Measurements from ENCODE around the gene NFYB. TPM values are rescaled to one million over a fixed set of nuclear protein-coding genes. Genes with fewer than 3 reads are reported as not detected.

NFYB gene
- total and polyA plus RNA-seq, 9 of the 15 experiments (the other 6 are each of a cell fraction or from before 2014, with no cell fraction given), result 14.5 to 51.5 (median 32.3) TPM

DNA sequence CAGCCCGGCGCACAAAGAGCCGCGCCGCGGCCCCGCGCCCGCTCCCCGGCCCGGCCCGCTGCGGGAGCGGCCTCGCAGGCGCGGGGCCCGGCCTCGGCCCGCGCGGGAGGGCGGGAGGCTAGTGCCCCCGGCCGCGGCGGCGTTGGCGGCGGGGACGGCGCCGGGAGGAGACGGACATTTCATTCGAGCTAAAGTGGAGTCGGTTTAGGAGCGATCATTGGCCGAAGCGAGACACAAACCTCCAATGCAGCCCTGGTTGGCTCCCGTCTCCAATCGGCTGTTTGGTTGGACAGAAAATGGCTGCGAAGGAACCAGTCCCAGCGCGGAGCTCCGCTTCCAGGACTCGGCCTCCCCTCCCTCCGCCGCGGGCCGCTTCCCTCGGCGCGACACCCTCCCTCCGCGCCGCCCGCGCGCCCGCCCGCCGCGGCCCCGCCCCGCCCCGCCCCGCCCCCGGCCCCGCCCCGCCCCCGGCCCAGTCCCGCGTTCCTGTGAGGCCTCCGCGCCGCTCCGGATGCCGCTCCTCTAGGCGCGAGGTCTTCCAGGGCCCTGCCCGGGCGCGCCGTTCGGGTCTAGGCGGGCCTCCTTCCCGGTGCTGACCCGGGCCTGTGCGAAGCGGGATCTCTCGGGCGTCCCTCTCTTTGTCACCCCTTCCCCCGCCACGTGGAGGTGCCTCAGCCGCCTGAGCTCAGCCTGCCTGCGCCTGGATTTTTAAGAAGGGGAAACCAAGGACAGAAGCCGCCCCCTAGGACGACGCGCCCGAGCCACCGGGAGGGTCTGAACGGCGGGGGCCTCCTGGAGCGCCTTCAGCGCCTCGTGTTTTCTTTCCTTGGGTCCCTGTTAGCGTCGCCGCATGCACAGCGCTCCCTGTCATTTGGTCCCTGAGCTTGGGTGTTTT, at the start of gene NFYB (continued):
- TF ChIP-seq TAF9B (IDR thresholded peaks at IDR 0.05; ENCODE audit: partially characterized antibody) (no peak), FOXK2 (conservative IDR thresholded peaks at IDR 0.05 in 1 of 2, IDR thresholded peaks at IDR 0.05 in 1 of 2; ENCODE audit: low read depth in 2 of 2) (no peak), ZNF324 (CRISPR knock-in tag; IDR thresholded peaks at IDR 0.05) (no peak), KAT7 (CRISPR knock-in tag; IDR thresholded peaks at IDR 0.05; ENCODE audit: borderline replicate concordance) (0 out of 2 replicates have a peak, but pooled peaks have one; percentile 50), BCL6 (CRISPR knock-in tag; IDR thresholded peaks at IDR 0.05) (no peak), HDGF (IDR thresholded peaks at IDR 0.05) (no peak), MIER1 (IDR thresholded peaks at IDR 0.05; ENCODE audit: low read depth) (no peak), ZNF77 (CRISPR knock-in tag; IDR thresholded peaks at IDR 0.05) (no peak), HDAC2 (IDR thresholded peaks at IDR 0.05) (no peak), ZNF589 (CRISPR knock-in tag; IDR thresholded peaks at IDR 0.05; ENCODE audit: low read depth) (peak; percentile 89), NCOA1 (IDR thresholded peaks at IDR 0.05; ENCODE audit: low read depth) (no peak), RUNX1 (IDR thresholded peaks at IDR 0.05; ENCODE audit: low read depth) (no peak), PRMT5 (CRISPR knock-in tag; IDR thresholded peaks at IDR 0.05) (no peak), GTF2A2 (tag; IDR thresholded peaks at IDR 0.05) (no peak), MAFK (IDR thresholded peaks at IDR 0.05; ENCODE audit: low read length) (no peak), ZNF584 (CRISPR knock-in tag; IDR thresholded peaks at IDR 0.05; ENCODE audit: low read depth) (peak; percentile 55; the same call in 1 of the 2 replicates), PTRF (tag; IDR thresholded peaks at IDR 0.05) (no peak), PYGO2 (tag; IDR thresholded peaks at IDR 0.05) (no peak)
- TF ChIP-seq, protein P1, sequence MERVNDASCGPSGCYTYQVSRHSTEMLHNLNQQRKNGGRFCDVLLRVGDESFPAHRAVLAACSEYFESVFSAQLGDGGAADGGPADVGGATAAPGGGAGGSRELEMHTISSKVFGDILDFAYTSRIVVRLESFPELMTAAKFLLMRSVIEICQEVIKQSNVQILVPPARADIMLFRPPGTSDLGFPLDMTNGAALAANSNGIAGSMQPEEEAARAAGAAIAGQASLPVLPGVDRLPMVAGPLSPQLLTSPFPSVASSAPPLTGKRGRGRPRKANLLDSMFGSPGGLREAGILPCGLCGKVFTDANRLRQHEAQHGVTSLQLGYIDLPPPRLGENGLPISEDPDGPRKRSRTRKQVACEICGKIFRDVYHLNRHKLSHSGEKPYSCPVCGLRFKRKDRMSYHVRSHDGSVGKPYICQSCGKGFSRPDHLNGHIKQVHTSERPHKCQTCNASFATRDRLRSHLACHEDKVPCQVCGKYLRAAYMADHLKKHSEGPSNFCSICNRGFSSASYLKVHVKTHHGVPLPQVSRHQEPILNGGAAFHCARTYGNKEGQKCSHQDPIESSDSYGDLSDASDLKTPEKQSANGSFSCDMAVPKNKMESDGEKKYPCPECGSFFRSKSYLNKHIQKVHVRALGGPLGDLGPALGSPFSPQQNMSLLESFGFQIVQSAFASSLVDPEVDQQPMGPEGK (CRISPR knock-in tag; IDR thresholded peaks at IDR 0.05; ENCODE audit: borderline replicate concordance), result no peak
- TF ChIP-seq, protein P2, sequence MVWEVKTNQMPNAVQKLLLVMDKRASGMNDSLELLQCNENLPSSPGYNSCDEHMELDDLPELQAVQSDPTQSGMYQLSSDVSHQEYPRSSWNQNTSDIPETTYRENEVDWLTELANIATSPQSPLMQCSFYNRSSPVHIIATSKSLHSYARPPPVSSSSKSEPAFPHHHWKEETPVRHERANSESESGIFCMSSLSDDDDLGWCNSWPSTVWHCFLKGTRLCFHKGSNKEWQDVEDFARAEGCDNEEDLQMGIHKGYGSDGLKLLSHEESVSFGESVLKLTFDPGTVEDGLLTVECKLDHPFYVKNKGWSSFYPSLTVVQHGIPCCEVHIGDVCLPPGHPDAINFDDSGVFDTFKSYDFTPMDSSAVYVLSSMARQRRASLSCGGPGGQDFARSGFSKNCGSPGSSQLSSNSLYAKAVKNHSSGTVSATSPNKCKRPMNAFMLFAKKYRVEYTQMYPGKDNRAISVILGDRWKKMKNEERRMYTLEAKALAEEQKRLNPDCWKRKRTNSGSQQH (CRISPR knock-in tag; IDR thresholded peaks at IDR 0.05), result no peak
- TF ChIP-seq, protein P3, sequence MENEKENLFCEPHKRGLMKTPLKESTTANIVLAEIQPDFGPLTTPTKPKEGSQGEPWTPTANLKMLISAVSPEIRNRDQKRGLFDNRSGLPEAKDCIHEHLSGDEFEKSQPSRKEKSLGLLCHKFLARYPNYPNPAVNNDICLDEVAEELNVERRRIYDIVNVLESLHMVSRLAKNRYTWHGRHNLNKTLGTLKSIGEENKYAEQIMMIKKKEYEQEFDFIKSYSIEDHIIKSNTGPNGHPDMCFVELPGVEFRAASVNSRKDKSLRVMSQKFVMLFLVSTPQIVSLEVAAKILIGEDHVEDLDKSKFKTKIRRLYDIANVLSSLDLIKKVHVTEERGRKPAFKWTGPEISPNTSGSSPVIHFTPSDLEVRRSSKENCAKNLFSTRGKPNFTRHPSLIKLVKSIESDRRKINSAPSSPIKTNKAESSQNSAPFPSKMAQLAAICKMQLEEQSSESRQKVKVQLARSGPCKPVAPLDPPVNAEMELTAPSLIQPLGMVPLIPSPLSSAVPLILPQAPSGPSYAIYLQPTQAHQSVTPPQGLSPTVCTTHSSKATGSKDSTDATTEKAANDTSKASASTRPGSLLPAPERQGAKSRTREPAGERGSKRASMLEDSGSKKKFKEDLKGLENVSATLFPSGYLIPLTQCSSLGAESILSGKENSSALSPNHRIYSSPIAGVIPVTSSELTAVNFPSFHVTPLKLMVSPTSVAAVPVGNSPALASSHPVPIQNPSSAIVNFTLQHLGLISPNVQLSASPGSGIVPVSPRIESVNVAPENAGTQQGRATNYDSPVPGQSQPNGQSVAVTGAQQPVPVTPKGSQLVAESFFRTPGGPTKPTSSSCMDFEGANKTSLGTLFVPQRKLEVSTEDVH (IDR thresholded peaks at IDR 0.05; ENCODE audit: low read depth, partially characterized antibody), result no peak
- TF ChIP-seq, protein P4, sequence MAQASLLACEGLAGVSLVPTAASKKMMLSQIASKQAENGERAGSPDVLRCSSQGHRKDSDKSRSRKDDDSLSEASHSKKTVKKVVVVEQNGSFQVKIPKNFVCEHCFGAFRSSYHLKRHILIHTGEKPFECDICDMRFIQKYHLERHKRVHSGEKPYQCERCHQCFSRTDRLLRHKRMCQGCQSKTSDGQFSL (CRISPR knock-in tag; IDR thresholded peaks at IDR 0.05), result no peak
- TF ChIP-seq, protein P4 (tag; IDR thresholded peaks at IDR 0.05), result no peak

Data from K562 (cell line).